Fibroblast of lung (primary cell): ENCODE measurements around the gene MYBPC2. TPM values are rescaled to one million over a fixed set of nuclear protein-coding genes. Genes with fewer than 3 reads are reported as not detected.

Experiments used
- DNase-seq, 2 donors: peaks; one replicate each; pipeline versions ENCODE4 v3.0.0 to v3.0.0-alpha.2; 2010; ENCODE audit warnings: low read depth in 2 of 2
- H2AFZ ChIP-seq: 2 replicates; pipeline ENCODE4 v1.5.1; 2012; ENCODE audit warnings: low read length, control low read depth, inconsistent platforms
- H3K27ac ChIP-seq: 2 replicates; pipeline ENCODE4 v1.5.1; 2011; ENCODE audit warnings: low read length, control low read depth; ENCODE audit not compliant: insufficient read depth
- H3K27me3 ChIP-seq: 2 replicates; pipeline ENCODE4 v1.5.1; 2011; ENCODE audit warnings: mild to moderate bottlenecking, low read length; ENCODE audit not compliant: control insufficient read depth, insufficient read depth
- H3K36me3 ChIP-seq: 2 replicates; pipeline ENCODE4 v1.5.1; 2011; ENCODE audit warnings: low read length; ENCODE audit not compliant: control insufficient read depth, insufficient read depth
- H3K4me1 ChIP-seq: 2 replicates; pipeline ENCODE4 v1.5.1; 2011; ENCODE audit warnings: low read length; ENCODE audit not compliant: control insufficient read depth, insufficient read depth; ENCODE audit errors: extremely low read depth
- H3K4me2 ChIP-seq: 2 replicates; pipeline ENCODE4 v1.5.1; 2011; ENCODE audit warnings: low read length, control low read depth; ENCODE audit not compliant: insufficient read depth; ENCODE audit errors: extremely low read depth
- H3K4me3 ChIP-seq, 4 experiments: fragments of 200-600 bp in 1 of 4; sonication (generic) in 1 of 4; replicated peaks in 1 of 4; 2 replicates each; pipeline ENCODE4 v1.5.1; 2011 to 2016; ENCODE audit warnings: low read length in 4 of 4, low read depth in 3 of 4, mild to moderate bottlenecking in 3 of 4, control low read depth in 2 of 4, inconsistent platforms in 1 of 4, mixed read lengths in 1 of 4; ENCODE audit not compliant: insufficient read depth in 1 of 4; ENCODE audit errors: control extremely low read depth in 1 of 4
- H3K79me2 ChIP-seq: 2 replicates; pipeline ENCODE4 v1.5.1; 2012; ENCODE audit warnings: mild to moderate bottlenecking, low read length, inconsistent platforms; ENCODE audit not compliant: control insufficient read depth, insufficient read depth
- H3K9ac ChIP-seq: 2 replicates; pipeline ENCODE4 v1.5.1; 2011; ENCODE audit warnings: mild to moderate bottlenecking, low read length, control low read depth; ENCODE audit not compliant: insufficient read depth
- H3K9me3 ChIP-seq: 2 replicates; pipeline ENCODE4 v1.5.1; 2012; ENCODE audit warnings: low read depth, low read length; ENCODE audit not compliant: control insufficient read depth, insufficient read depth
- H4K20me1 ChIP-seq: 2 replicates; pipeline ENCODE4 v1.5.1; 2011; ENCODE audit warnings: low read length; ENCODE audit not compliant: control insufficient read depth, insufficient read depth; ENCODE audit errors: extremely low read depth
- EZH2 ChIP-seq: IDR thresholded peaks from 2 replicates; pipeline ENCODE4 v1.5.1; 2012; ENCODE audit warnings: low read length, control low read depth, mild to moderate bottlenecking; ENCODE audit errors: missing control alignments
- polyA plus RNA-seq, 2 donors: library from polyadenylated mRNA; depleted of rRNA in 1 of 2; stranded (reverse) in 1 of 2; unstranded in 1 of 2; fragments of >200 nt; gene quantifications; 2 replicates each; pipeline ENCODE4 v1.2.1, GENCODE V29; 2011 to 2012; ENCODE audit warnings: missing spikeins in 1 of 2
- total RNA-seq: library from RNA; depleted of rRNA; stranded (reverse); fragments of >200 nt; gene quantifications from 2 replicates; pipeline ENCODE4 v1.2.1, GENCODE V29; 2014
- TF ChIP-seq, protein P1 (sequence below), 2 donors: IDR thresholded peaks in 1 of 2; conservative IDR thresholded peaks in 1 of 2; 1 replicate in 1 of 2; 2 replicates in 1 of 2; pipeline ENCODE4 v1.5.1; 2011 to 2012; ENCODE audit warnings: low read length in 2 of 2, control low read depth in 1 of 2, inconsistent platforms in 1 of 2, low read depth in 1 of 2, mild to moderate bottlenecking in 1 of 2

The MYBPC2 gene
- total and polyA plus RNA-seq, 2 donors (not counting 1 experiment from before 2014, with no cell fraction given) = under 0.01 TPM; not detected in 1

DNA sequence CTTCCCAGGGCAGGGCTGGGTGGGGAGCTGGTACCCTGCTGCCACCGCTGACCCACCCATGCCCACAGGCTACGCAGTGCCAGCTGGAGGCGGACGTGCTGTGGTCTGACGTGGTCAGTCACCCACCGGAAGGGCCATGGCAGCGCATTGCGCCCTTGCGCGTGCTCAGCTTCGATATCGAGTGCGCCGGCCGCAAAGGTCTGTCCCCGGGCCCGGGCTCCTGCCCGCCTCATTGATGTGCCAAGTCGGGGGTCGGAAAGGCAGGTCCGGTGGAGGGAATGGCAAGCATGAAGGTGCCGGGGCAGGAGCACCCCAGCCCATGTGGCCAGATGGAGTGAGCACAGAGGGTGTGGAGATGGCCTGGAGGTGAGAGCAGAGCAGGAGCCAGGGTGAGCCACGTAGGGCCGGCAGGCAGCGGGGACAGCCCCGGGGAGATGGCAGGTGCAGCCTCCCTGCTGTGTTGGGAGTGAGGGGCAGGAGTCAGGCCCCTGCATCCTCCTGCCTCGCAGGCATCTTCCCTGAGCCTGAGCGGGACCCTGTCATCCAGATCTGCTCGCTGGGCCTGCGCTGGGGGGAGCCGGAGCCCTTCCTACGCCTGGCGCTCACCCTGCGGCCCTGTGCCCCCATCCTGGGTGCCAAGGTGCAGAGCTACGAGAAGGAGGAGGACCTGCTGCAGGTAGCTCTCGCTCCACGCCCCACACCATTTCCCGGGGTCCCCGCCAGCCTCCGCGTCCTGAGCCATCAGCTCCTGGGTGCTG is 30.0 kb upstream of the MYBPC2 start:
- H3K4me1 ChIP-seq = no peaks in the 10 kb centered on the region
- no peaks in the 10 kb centered on the region for H4K20me1 ChIP-seq
- peaks cover 8% of the 10 kb centered on the region for H3K36me3 ChIP-seq
- H3K27ac ChIP-seq = no peak overlapping the region
- H3K9me3 ChIP-seq = no peaks in the 10 kb centered on the region
- TF ChIP-seq, protein P1, sequence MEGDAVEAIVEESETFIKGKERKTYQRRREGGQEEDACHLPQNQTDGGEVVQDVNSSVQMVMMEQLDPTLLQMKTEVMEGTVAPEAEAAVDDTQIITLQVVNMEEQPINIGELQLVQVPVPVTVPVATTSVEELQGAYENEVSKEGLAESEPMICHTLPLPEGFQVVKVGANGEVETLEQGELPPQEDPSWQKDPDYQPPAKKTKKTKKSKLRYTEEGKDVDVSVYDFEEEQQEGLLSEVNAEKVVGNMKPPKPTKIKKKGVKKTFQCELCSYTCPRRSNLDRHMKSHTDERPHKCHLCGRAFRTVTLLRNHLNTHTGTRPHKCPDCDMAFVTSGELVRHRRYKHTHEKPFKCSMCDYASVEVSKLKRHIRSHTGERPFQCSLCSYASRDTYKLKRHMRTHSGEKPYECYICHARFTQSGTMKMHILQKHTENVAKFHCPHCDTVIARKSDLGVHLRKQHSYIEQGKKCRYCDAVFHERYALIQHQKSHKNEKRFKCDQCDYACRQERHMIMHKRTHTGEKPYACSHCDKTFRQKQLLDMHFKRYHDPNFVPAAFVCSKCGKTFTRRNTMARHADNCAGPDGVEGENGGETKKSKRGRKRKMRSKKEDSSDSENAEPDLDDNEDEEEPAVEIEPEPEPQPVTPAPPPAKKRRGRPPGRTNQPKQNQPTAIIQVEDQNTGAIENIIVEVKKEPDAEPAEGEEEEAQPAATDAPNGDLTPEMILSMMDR (conservative IDR thresholded peaks at IDR 0.05 in 1 of 2, IDR thresholded peaks at IDR 0.05 in 1 of 2; ENCODE audit: low read depth in 1 of 2, low read length in 2 of 2) = no peak
- no peak for TF ChIP-seq EZH2
- H3K9ac ChIP-seq = no peak overlapping the region
- no peak for DNase-seq
- H3K79me2 ChIP-seq = no peaks in the 10 kb centered on the region
- H3K4me2 ChIP-seq = no peak overlapping the region
- no peaks in the 10 kb centered on the region for H3K27me3 ChIP-seq
- H2AFZ ChIP-seq = no peak overlapping the region
- H3K4me3 ChIP-seq = no peak overlapping the region

DNA sequence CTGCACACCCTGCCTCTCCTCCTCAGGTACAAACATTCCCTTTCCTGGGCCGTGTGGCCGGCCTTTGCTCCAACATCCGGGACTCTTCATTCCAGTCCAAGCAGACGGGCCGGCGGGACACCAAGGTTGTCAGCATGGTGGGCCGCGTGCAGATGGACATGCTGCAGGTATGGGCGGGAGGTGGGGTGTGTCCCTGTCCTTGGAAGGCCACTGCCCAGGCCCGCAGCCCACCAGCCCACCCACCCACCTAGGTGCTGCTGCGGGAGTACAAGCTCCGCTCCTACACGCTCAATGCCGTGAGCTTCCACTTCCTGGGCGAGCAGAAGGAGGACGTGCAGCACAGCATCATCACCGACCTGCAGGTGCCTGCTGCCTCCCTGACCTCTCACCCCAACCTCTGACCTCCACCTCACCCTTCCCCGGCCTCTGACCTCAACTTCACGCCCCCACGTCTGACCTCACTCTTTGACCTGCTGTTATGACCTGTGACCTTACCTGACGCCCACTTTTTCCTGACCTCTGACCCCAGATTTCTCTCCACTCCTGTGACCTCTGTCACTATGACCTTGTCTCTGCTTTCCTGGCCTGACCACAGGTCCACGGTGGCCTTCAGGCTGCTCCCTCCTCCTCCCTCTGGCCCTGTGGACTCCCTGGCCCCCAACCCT is 26.4 kb upstream of the MYBPC2 start:
- no peaks in the 10 kb centered on the region for H3K79me2 ChIP-seq
- H3K9ac ChIP-seq = no peak overlapping the region
- H3K4me2 ChIP-seq = no peak overlapping the region
- no peak overlapping the region for H2AFZ ChIP-seq
- no peak for DNase-seq
- H3K27ac ChIP-seq = no peak overlapping the region
- no peaks in the 10 kb centered on the region for H3K9me3 ChIP-seq
- H3K36me3 ChIP-seq = peaks cover 8% of the 10 kb centered on the region
- no peaks in the 10 kb centered on the region for H3K4me1 ChIP-seq
- H3K27me3 ChIP-seq = no peaks in the 10 kb centered on the region
- TF ChIP-seq, protein P1 (conservative IDR thresholded peaks at IDR 0.05 in 1 of 2, IDR thresholded peaks at IDR 0.05 in 1 of 2; ENCODE audit: low read depth in 1 of 2, low read length in 2 of 2) = no peak
- TF ChIP-seq EZH2 = no peak
- no peak overlapping the region for H3K4me3 ChIP-seq
- no peaks in the 10 kb centered on the region for H4K20me1 ChIP-seq

DNA sequence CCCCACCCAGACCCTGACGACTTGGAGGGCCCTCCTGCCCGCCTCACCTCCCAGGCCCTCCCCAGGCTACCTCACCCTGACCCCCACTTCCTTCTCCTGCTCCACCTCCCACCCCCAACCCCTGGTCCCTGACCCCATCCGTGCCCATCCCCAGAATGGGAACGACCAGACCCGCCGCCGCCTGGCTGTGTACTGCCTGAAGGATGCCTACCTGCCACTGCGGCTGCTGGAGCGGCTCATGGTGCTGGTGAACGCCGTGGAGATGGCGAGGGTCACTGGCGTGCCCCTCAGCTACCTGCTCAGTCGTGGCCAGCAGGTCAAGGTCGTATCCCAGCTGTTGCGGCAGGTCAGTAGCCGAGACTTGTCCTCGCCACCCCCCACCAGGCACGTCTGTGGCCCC is 25.9 kb upstream of the MYBPC2 start:
- TF ChIP-seq EZH2 = no peak
- TF ChIP-seq, protein P1 (conservative IDR thresholded peaks at IDR 0.05 in 1 of 2, IDR thresholded peaks at IDR 0.05 in 1 of 2; ENCODE audit: low read depth in 1 of 2, low read length in 2 of 2) = no peak
- DNase-seq = no peak
- H4K20me1 ChIP-seq = no peaks in the 10 kb centered on the region
- H3K79me2 ChIP-seq = no peaks in the 10 kb centered on the region
- H3K4me2 ChIP-seq = no peak overlapping the region
- no peak overlapping the region for H3K27ac ChIP-seq
- no peaks in the 10 kb centered on the region for H3K4me1 ChIP-seq
- H3K4me3 ChIP-seq = no peak overlapping the region
- H3K9ac ChIP-seq = no peak overlapping the region
- no peak overlapping the region for H2AFZ ChIP-seq
- no peaks in the 10 kb centered on the region for H3K9me3 ChIP-seq
- no peaks in the 10 kb centered on the region for H3K27me3 ChIP-seq
- H3K36me3 ChIP-seq = peaks cover 8% of the 10 kb centered on the region
